GM21723 (cell line): ENCODE data around the gene CYB561.
A peak's percentile ranks its signal among the peaks of the same experiment; 100 is the strongest.

Experiments used
- ATAC-seq: cut with Tn5 transposase; IDR thresholded peaks from one replicate; pipeline ENCODE4 v1.9.1; 2021; ENCODE audit warnings: mild to moderate bottlenecking, moderate library complexity; ENCODE audit not compliant: unreplicated experiment

CYB561 gene

DNA sequence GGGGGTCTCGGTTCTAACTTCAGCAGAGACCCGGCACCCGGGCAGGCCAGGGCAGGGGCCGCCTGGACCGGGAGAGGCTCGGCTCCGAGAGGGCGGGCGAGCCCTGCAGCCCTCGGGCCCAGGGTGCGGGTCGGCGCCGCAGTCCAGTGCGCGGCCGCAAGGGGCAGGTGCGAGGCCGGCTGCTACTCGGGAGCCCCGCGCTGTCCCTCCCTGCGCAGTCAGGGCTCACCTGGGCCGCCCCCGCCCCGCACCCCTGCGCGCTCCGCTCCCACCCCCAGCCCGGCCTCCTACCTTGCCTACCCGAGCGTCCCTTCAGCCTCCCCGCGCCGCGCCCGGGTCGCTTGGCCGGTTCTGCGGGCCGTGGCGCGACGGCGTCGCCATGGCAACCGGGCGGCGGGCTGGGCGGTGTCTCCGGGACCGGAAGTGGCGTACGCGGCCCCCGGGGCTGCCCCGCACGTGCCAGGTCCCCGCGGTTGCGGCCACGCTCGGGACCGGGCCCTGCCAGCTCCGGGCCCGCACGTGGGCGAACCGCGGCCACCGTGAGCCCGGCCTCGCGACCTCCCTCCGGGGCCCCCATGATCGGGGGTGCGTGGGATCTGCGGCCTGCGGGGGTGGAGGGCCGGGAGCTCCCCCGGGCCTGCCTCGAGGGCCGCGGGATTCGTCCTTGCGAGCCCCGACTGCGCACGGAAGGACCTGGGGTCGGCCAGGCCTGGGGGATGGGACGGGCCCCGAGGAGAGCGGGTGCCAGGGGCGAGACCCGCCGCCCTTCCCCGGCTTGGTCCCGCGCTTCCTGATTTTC lies at the start of gene CYB561:
CYB561 (minus strand) TSS at position 353 of the 799 bp plus-strand sequence. CDS start 8,759 bp downstream, outside the sequence.
- ATAC-seq: peak; percentile 62

DNA sequence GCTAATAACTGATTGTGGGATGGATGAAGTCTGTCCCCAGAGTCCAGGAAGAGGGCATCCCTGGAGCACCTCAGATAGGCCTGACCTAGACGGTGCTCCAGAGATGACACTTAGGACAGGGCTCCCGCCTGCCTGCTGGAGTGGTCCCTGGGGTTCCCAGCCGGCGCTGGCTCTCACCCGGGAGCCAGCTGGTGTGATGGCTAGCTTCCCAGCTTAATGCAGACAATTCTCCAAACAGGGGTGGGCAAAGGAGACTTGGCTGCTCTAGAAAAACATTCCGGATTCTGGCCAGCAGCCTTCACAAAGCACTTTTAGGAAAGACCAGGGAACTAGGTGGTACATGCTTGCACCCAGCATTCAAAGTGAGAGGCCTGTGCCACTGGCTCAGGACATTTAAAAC lies 49.4 kb upstream of the CYB561 start:
- no peak for ATAC-seq

- no peak for ATAC-seq
Measured at GRCh38 chr17:63494300-63494928, 48.3 kb upstream of the CYB561 start.

GRCh38 chr17:63493411-63493810 lies 47.3 kb upstream of the CYB561 start:
- no peak for ATAC-seq

DNA sequence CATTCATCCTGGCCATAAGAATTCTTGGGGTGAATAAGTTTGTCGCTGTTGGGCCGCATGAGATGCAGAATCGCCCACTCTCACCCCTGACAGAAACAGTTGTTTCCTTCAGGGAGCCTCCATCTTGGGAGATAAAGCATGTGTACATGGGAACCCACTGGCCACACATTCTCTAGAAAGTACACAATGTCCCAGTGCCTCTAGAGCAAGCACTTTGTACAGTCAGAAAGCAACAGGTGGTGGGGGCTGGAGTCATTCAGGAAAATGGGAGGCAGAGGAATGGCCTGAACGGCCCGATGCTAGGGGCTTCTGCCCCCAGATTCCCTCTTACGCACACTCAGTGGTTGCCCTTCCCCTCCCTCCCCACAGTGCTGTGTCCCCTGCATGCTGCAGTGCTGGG lies 46.8 kb upstream of the CYB561 start:
- ATAC-seq: no peak

DNA sequence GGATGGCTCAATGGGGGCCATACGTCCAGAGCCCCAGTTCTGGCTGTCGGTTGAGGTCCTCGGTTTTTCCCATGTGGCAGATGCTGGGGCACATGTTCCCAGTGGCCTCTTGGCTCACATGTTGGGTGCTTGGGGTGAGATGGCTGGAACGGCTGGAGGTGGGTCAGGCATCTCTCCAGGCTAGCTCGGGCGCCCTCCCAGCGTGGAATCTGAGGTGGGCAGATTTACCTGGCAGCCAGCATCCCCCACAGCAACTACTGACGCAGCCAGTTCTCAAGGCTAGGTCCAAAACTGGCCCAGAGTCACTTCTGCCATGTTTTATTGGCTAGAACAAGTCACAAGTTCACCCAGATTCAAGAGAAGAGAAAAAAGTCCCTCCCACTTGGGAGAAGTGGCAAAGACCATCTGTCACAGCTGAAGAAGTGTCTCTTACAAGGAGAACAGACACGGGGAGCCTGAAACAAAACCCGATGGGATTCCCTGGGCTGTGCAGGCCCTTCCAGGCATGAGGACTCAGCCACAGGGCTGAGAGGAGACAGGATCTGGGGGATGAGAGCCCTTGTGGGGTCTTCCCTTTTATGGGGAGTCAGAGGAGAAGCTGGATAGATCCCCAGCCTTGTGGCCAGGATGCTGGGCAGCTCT lies 46.0 kb upstream of the CYB561 start:
- ATAC-seq: no peak

GRCh38 chr17:63491413-63491812 lies 45.3 kb upstream of the CYB561 start:
- ATAC-seq: no peak

DNA sequence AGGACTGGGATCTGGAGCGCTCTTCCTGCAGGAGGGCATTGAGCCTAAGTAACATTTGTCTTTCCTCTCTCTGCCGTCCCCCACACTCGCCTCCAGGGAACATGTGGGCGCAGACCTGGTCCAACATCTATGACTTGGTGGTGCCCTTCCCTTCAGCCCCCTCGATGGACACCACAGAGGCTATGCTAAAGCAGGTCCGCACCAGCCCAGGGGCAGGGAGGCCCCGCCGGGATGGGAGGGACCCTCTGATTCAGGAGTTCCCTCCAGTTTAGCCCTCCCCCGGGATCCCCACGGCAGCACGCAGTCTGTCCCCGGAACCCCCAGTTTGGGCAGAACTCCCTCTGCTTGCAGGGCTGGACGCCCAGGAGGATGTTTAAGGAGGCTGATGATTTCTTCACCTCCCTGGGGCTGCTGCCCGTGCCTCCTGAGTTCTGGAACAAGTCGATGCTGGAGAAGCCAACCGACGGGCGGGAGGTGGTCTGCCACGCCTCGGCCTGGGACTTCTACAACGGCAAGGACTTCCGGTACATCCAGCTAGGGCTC lies 44.8 kb upstream of the CYB561 start:
- no peak for ATAC-seq

- no peak for ATAC-seq
Measured at GRCh38 chr17:63490329-63490728, 44.2 kb upstream of the CYB561 start.

- no peak for ATAC-seq
Measured at GRCh38 chr17:63489291-63489690, 43.2 kb upstream of the CYB561 start.

- ATAC-seq: no peak
Measured at GRCh38 chr17:63488851-63489250, 42.7 kb upstream of the CYB561 start.

GRCh38 chr17:63487014-63487339 lies 40.9 kb upstream of the CYB561 start:
- no peak for ATAC-seq

GRCh38 chr17:63486317-63487013 lies 40.4 kb upstream of the CYB561 start:
- ATAC-seq: no peak

GRCh38 chr17:63483655-63484575 lies 37.8 kb upstream of the CYB561 start:
- ATAC-seq: no peak

GRCh38 chr17:63483038-63483437 lies 36.9 kb upstream of the CYB561 start:
- no peak for ATAC-seq

DNA sequence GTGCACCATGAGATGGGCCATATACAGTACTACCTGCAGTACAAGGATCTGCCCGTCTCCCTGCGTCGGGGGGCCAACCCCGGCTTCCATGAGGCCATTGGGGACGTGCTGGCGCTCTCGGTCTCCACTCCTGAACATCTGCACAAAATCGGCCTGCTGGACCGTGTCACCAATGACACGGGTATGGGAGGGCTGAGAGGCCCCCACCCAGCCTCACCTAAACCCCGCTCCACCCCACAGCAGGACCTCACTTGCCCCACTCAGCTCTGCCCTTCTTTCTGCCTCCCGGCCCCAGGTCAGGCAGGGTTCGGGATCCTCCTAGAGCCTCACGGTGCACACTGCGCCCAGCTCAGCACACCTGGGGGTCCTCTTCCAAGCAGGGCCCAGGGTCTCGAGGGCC lies 36.4 kb upstream of the CYB561 start:
- no peak for ATAC-seq

- no peak for ATAC-seq
Measured at GRCh38 chr17:63481488-63481870, 35.4 kb upstream of the CYB561 start.

GRCh38 chr17:63480826-63481487 lies 34.9 kb upstream of the CYB561 start:
- no peak for ATAC-seq

GRCh38 chr17:63480192-63480784 lies 34.2 kb upstream of the CYB561 start:
- ATAC-seq: no peak
